Activated CD8-positive, alpha-beta memory T cell treated with anti-CD3 and anti-CD28 coated beads, Interleukin-2, amount 10 ng/mL, durations not matched to agents 7 days and 5 days (primary cell): Measurements from ENCODE around the gene ARID3B. TPM values are rescaled to one million over a fixed set of nuclear protein-coding genes. Genes with fewer than 3 reads are reported as not detected.
A peak's percentile ranks its signal among the peaks of the same experiment; 100 is the strongest.

Experiments
- ATAC-seq: fragments of 150-1000 bp; cut with Tn5 transposase; one replicate; pipeline ENCODE4 v1.10.0; 2021; ENCODE audit warnings: moderate library complexity
- CTCF ChIA-PET: fragments of 350-600 bp; sonication (Branson Sonifier 250); formaldehyde crosslinking; loops from one replicate; lab custom pipeline; 2021; ENCODE audit warnings: antibody characterized with exemption; lab: Charles Lee
- DNase-seq: peaks from one replicate; pipeline ENCODE4 v3.0.0-alpha.2; 2020
- H3K27ac Mint-ChIP-seq: one replicate; pipeline ENCODE4 v1.8.0; 2021; ENCODE audit warnings: mild to moderate bottlenecking, mixed read lengths
- H3K27me3 Mint-ChIP-seq: one replicate; pipeline ENCODE4 v1.8.0; 2021; ENCODE audit warnings: mixed read lengths
- H3K36me3 Mint-ChIP-seq: one replicate; pipeline ENCODE4 v1.8.0; 2021; ENCODE audit warnings: mild to moderate bottlenecking, mixed read lengths
- H3K4me1 Mint-ChIP-seq: one replicate; pipeline ENCODE4 v1.8.0; 2021; ENCODE audit warnings: mixed read lengths
- H3K4me3 Mint-ChIP-seq: one replicate; pipeline ENCODE4 v1.8.0; 2021; ENCODE audit warnings: mild to moderate bottlenecking, moderate library complexity, mixed read lengths
- H3K9me3 Mint-ChIP-seq: one replicate; pipeline ENCODE4 v1.8.0; 2022; ENCODE audit warnings: low read depth, mixed read lengths
- total RNA-seq, 2 experiments: library from RNA; stranded (reverse); gene quantifications; one replicate each; pipeline ENCODE4 v1.2.3, GENCODE V29; 2021

Gene ARID3B
- total RNA-seq, 2 experiments from 2014 or later, result 56.0 to 63.6 TPM

GRCh38 chr15:74541494-74542165 is 610 bp downstream of the ARID3B start:
- Mint-ChIP-seq H3K36me3 (peaks cover 46% of the 10 kb centered on the region), H3K9me3 (no peaks in the 10 kb centered on the region), H3K4me3 (peak overlapping the region; percentile 94), H3K27me3 (no peaks in the 10 kb centered on the region), H3K27ac (peak overlapping the region; percentile 90), H3K4me1 (peaks cover 60% of the 10 kb centered on the region)
- DNase-seq (peak; percentile 92), ATAC-seq (peak; percentile 57)
- CTCF ChIA-PET, result interaction anchor here (1.0 to 3.2 kb wide), 6 partner anchors 11 to 166 kb away, joined by 3 to 15 read pairs (median 4); partner anchors contain the start of gene CLK3

- H3K27ac Mint-ChIP-seq, result peak overlapping the region; percentile 90
- H3K36me3 Mint-ChIP-seq, result peaks cover 50% of the 10 kb centered on the region
- ATAC-seq, result no peak
- H3K9me3 Mint-ChIP-seq, result no peaks in the 10 kb centered on the region
- CTCF ChIA-PET, result interaction anchor here (0.8 to 3.2 kb wide), 9 partner anchors 11 to 168 kb away, joined by 3 to 15 read pairs (median 4); partner anchors contain the start of gene CLK3
- no peak for DNase-seq
- peak overlapping the region; percentile 94 for H3K4me3 Mint-ChIP-seq
- no peaks in the 10 kb centered on the region for H3K27me3 Mint-ChIP-seq
- H3K4me1 Mint-ChIP-seq, result peaks cover 67% of the 10 kb centered on the region
Measured at GRCh38 chr15:74542166-74543042, 1.4 kb downstream of the ARID3B start.

GRCh38 chr15:74543043-74543422 is 2.0 kb downstream of the ARID3B start:
- DNase-seq (no peak), ATAC-seq (no peak)
- CTCF ChIA-PET, result interaction anchor here (0.8 to 3.2 kb wide), 6 partner anchors 10 to 169 kb away, joined by 3 to 15 read pairs (median 4); partner anchors contain the start of gene CLK3
- H3K4me3 Mint-ChIP-seq, result peak overlapping the region; percentile 94
- no peaks in the 10 kb centered on the region for H3K9me3 Mint-ChIP-seq
- H3K27me3 Mint-ChIP-seq, result no peaks in the 10 kb centered on the region
- peaks cover 54% of the 10 kb centered on the region for H3K36me3 Mint-ChIP-seq
- peaks cover 71% of the 10 kb centered on the region for H3K4me1 Mint-ChIP-seq
- H3K27ac Mint-ChIP-seq, result peak overlapping the region; percentile 90

- peak; percentile 45 for DNase-seq
- peak overlapping the region; percentile 90 for H3K27ac Mint-ChIP-seq
- ATAC-seq, result no peak
- peaks cover 74% of the 10 kb centered on the region for H3K4me1 Mint-ChIP-seq
- H3K27me3 Mint-ChIP-seq, result no peaks in the 10 kb centered on the region
- H3K9me3 Mint-ChIP-seq, result no peaks in the 10 kb centered on the region
- H3K4me3 Mint-ChIP-seq, result peak overlapping the region; percentile 94
- H3K36me3 Mint-ChIP-seq, result peaks cover 56% of the 10 kb centered on the region
- CTCF ChIA-PET, result interaction anchor here (0.8 to 3.2 kb wide), 7 partner anchors 9 to 169 kb away, joined by 3 to 15 read pairs (median 4); partner anchors contain the start of gene CLK3
Measured at GRCh38 chr15:74543583-74543982, 2.6 kb downstream of the ARID3B start.

- H3K36me3 Mint-ChIP-seq, result peaks cover 68% of the 10 kb centered on the region
- H3K27me3 Mint-ChIP-seq, result no peaks in the 10 kb centered on the region
- H3K27ac Mint-ChIP-seq, result peak overlapping the region; percentile 68
- DNase-seq, result no peak
- H3K9me3 Mint-ChIP-seq, result no peaks in the 10 kb centered on the region
- H3K4me1 Mint-ChIP-seq, result peaks cover 73% of the 10 kb centered on the region
- CTCF ChIA-PET, result interaction anchor here (0.7 to 2.4 kb wide), 12 partner anchors 14 to 171 kb away, joined by 3 to 11 read pairs (median 6); partner anchors contain the start of gene CLK3
- no peak for ATAC-seq
- H3K4me3 Mint-ChIP-seq, result peak overlapping the region; percentile 65
Measured at GRCh38 chr15:74545086-74545485, 4.1 kb downstream of the ARID3B start.

GRCh38 chr15:74545776-74546656 is 5.0 kb downstream of the ARID3B start:
- Mint-ChIP-seq H3K4me3 (peak overlapping the region; percentile 65), H3K36me3 (peaks cover 73% of the 10 kb centered on the region), H3K27me3 (no peaks in the 10 kb centered on the region), H3K9me3 (no peaks in the 10 kb centered on the region), H3K27ac (peak overlapping the region; percentile 68), H3K4me1 (peaks cover 79% of the 10 kb centered on the region)
- CTCF ChIA-PET, result interaction anchor here (0.7 to 2.4 kb wide), 19 partner anchors 8 to 223 kb away, joined by 3 to 11 read pairs (median 4); partner anchors contain the start of genes CLK3 and UBL7
- ATAC-seq (peak; percentile 69), DNase-seq (peak; percentile 94)

- peak overlapping the region; percentile 7 for H3K27ac Mint-ChIP-seq
- peak overlapping the region; percentile 26 for H3K4me3 Mint-ChIP-seq
- DNase-seq (no peak), ATAC-seq (no peak)
- no peaks in the 10 kb centered on the region for H3K27me3 Mint-ChIP-seq
- H3K4me1 Mint-ChIP-seq, result peaks cover 85% of the 10 kb centered on the region
- CTCF ChIA-PET, result interaction anchor here (1.2 to 1.8 kb wide), 2 partner anchors 86 to 221 kb away, joined by 3 to 6 read pairs; partner anchors contain the start of gene UBL7
- H3K9me3 Mint-ChIP-seq, result peaks cover 2% of the 10 kb centered on the region
- H3K36me3 Mint-ChIP-seq, result peaks cover 77% of the 10 kb centered on the region
Measured at GRCh38 chr15:74547616-74548015, 6.6 kb downstream of the ARID3B start.

GRCh38 chr15:74548241-74548640 is 7.2 kb downstream of the ARID3B start:
- H3K27ac Mint-ChIP-seq, result peak overlapping the region; percentile 47
- ATAC-seq (no peak), DNase-seq (no peak)
- CTCF ChIA-PET, result no interaction called here
- no peak overlapping the region for H3K4me3 Mint-ChIP-seq
- H3K4me1 Mint-ChIP-seq, result peaks cover 86% of the 10 kb centered on the region
- peaks cover 78% of the 10 kb centered on the region for H3K36me3 Mint-ChIP-seq
- H3K9me3 Mint-ChIP-seq, result peaks cover 2% of the 10 kb centered on the region
- H3K27me3 Mint-ChIP-seq, result no peaks in the 10 kb centered on the region

GRCh38 chr15:74549816-74550215 is 8.8 kb downstream of the ARID3B start:
- DNase-seq (no peak), ATAC-seq (no peak)
- Mint-ChIP-seq H3K9me3 (peaks cover 2% of the 10 kb centered on the region), H3K4me3 (no peak overlapping the region), H3K36me3 (peaks cover 73% of the 10 kb centered on the region), H3K27ac (peak overlapping the region; percentile 5), H3K4me1 (peaks cover 82% of the 10 kb centered on the region), H3K27me3 (no peaks in the 10 kb centered on the region)
- CTCF ChIA-PET, result no interaction called here

GRCh38 chr15:74551714-74552113 is 10.7 kb downstream of the ARID3B start:
- ATAC-seq (no peak), DNase-seq (no peak)
- H3K27ac Mint-ChIP-seq, result peak overlapping the region; percentile 45
- H3K9me3 Mint-ChIP-seq, result peaks cover 2% of the 10 kb centered on the region
- no peak overlapping the region for H3K4me3 Mint-ChIP-seq
- H3K36me3 Mint-ChIP-seq, result peaks cover 68% of the 10 kb centered on the region
- peaks cover 74% of the 10 kb centered on the region for H3K4me1 Mint-ChIP-seq
- CTCF ChIA-PET, result interaction anchor here (0.7 to 1.0 kb wide), 2 partner anchors 177 to 503 kb away, joined by 3 to 4 read pairs; no protein-coding TSS in a partner anchor
- H3K27me3 Mint-ChIP-seq, result no peaks in the 10 kb centered on the region

- DNase-seq, result peak; percentile 66
- peak overlapping the region; percentile 59 for H3K4me3 Mint-ChIP-seq
- peak overlapping the region; percentile 92 for H3K27ac Mint-ChIP-seq
- peaks cover 2% of the 10 kb centered on the region for H3K9me3 Mint-ChIP-seq
- H3K36me3 Mint-ChIP-seq, result peaks cover 63% of the 10 kb centered on the region
- ATAC-seq, result peak; percentile 92
- peaks cover 67% of the 10 kb centered on the region for H3K4me1 Mint-ChIP-seq
- H3K27me3 Mint-ChIP-seq, result no peaks in the 10 kb centered on the region
- CTCF ChIA-PET, result interaction anchor here (0.8 to 1.9 kb wide), 8 partner anchors 10 to 179 kb away, joined by 3 to 15 read pairs (median 4); partner anchors contain the start of gene ARID3B
Measured at GRCh38 chr15:74552773-74553441, 11.9 kb downstream of the ARID3B start.

GRCh38 chr15:74555192-74555591 is 14.2 kb downstream of the ARID3B start:
- DNase-seq (no peak), ATAC-seq (no peak)
- Mint-ChIP-seq H3K27me3 (no peaks in the 10 kb centered on the region), H3K4me1 (peaks cover 62% of the 10 kb centered on the region), H3K4me3 (no peak overlapping the region), H3K27ac (peak overlapping the region; percentile 43), H3K9me3 (peaks cover 2% of the 10 kb centered on the region), H3K36me3 (peaks cover 55% of the 10 kb centered on the region)
- CTCF ChIA-PET, result interaction anchor here (1.0 to 1.5 kb wide), 2 partner anchors 15 to 226 kb away, joined by 3 read pairs; no protein-coding TSS in a partner anchor
